HG03060 (cell line): ENCODE results near the gene SRXN1.

ENCODE experiments used
- ATAC-seq: cut with Tn5 transposase; IDR thresholded peaks from one replicate; pipeline ENCODE4 v1.9.1; 2021; ENCODE audit warnings: low read depth, moderate number of reproducible peaks; ENCODE audit not compliant: unreplicated experiment

The SRXN1 gene

GRCh38 chr20:675453-676314 lies 22.7 kb upstream of the SRXN1 start, which contains the start of gene SCRT2:
TSS of gene SCRT2 (minus strand) at chr20:675802. CDS start at chr20:675601, 201 bp downstream.
- ATAC-seq, result no peak

- ATAC-seq, result no peak
Observed at GRCh38 chr20:675033-675452, 22.0 kb upstream of the SRXN1 start.

GRCh38 chr20:673603-674001 lies 20.6 kb upstream of the SRXN1 start:
- ATAC-seq, result no peak

GRCh38 chr20:672963-673602 lies 20.1 kb upstream of the SRXN1 start:
- no peak for ATAC-seq

GRCh38 chr20:671252-672030 lies 18.4 kb upstream of the SRXN1 start:
- ATAC-seq, result no peak

- no peak for ATAC-seq
Observed at GRCh38 chr20:669573-669972, 16.6 kb upstream of the SRXN1 start.

- ATAC-seq, result no peak
Observed at GRCh38 chr20:668638-669037, 15.6 kb upstream of the SRXN1 start.

- ATAC-seq, result no peak
Observed at GRCh38 chr20:668050-668449, 15.1 kb upstream of the SRXN1 start.

- no peak for ATAC-seq
Observed at GRCh38 chr20:667351-668034, 14.5 kb upstream of the SRXN1 start.

- ATAC-seq, result no peak
Observed at GRCh38 chr20:666877-667276, 13.9 kb upstream of the SRXN1 start.

- no peak for ATAC-seq
Observed at GRCh38 chr20:665276-665675, 12.3 kb upstream of the SRXN1 start.

- no peak for ATAC-seq
Observed at GRCh38 chr20:664576-664975, 11.6 kb upstream of the SRXN1 start.

GRCh38 chr20:664151-664550 lies 11.2 kb upstream of the SRXN1 start:
- ATAC-seq, result no peak

GRCh38 chr20:663315-664090 lies 10.5 kb upstream of the SRXN1 start:
- no peak for ATAC-seq

GRCh38 chr20:662277-663192 lies 9.5 kb upstream of the SRXN1 start:
- no peak for ATAC-seq

GRCh38 chr20:661474-662270 lies 8.7 kb upstream of the SRXN1 start:
- ATAC-seq, result no peak

- no peak for ATAC-seq
Observed at GRCh38 chr20:658731-659291, 5.8 kb upstream of the SRXN1 start.

- no peak for ATAC-seq
Observed at GRCh38 chr20:658202-658601, 5.2 kb upstream of the SRXN1 start.
